Naive thymus-derived CD4-positive, alpha-beta T cell (primary cell): Measurements from ENCODE around the gene SP140L. TPM values are rescaled to one million over a fixed set of nuclear protein-coding genes. Genes with fewer than 3 reads are reported as not detected.
"Not testable (repeated sequence)": the region's sequence is repeated elsewhere in the genome, so short reads cannot be mapped to it uniquely, and the experiment has no call there.

Source experiments
- ATAC-seq: fragments of 150-1000 bp; cut with Tn5 transposase; 2 replicates; pipeline ENCODE4 v1.10.0; 2021; ENCODE audit warnings: mild to moderate bottlenecking, moderate library complexity
- CTCF ChIA-PET: fragments of 350-600 bp; sonication (Branson Sonifier 250); formaldehyde crosslinking; loops from one replicate; lab custom pipeline; 2021; ENCODE audit warnings: antibody characterized with exemption; lab: Charles Lee
- POLR2A ChIA-PET: fragments of 350-600 bp; sonication (Branson Sonifier 250); formaldehyde crosslinking; loops from one replicate; lab custom pipeline; 2021; ENCODE audit warnings: antibody characterized with exemption, inconsistent platforms; lab: Charles Lee
- DNase-seq, 9 donors: peaks; one replicate each; pipeline versions ENCODE4 v3.0.0 to v3.0.0-alpha.2; 2020 to 2022; ENCODE audit warnings: mixed read lengths in 1 of 9
- H3K27ac ChIP-seq: one replicate; pipeline ENCODE4 v1.7.0; 2013; ENCODE audit warnings: mild to moderate bottlenecking, low read depth, low read length, moderate library complexity
- H3K27me3 ChIP-seq, 2 donors: one replicate each; pipeline ENCODE4 v1.7.0; 2013; ENCODE audit warnings: low read length in 2 of 2, mild to moderate bottlenecking in 2 of 2, moderate library complexity in 2 of 2; ENCODE audit not compliant: control insufficient read depth in 2 of 2, insufficient read depth in 2 of 2
- H3K36me3 ChIP-seq, 3 experiments: 1 replicate in 2 of 3; 2 replicates in 1 of 3; pipeline ENCODE4 v1.7.0; 2013; ENCODE audit warnings: low read length in 3 of 3, mild to moderate bottlenecking in 3 of 3, moderate library complexity in 1 of 3; ENCODE audit not compliant: insufficient read depth in 3 of 3, control insufficient read depth in 2 of 3
- H3K4me1 ChIP-seq, 2 donors: one replicate each; pipeline ENCODE4 v1.7.0; 2013; ENCODE audit warnings: low read length in 2 of 2, mild to moderate bottlenecking in 2 of 2, moderate library complexity in 1 of 2; ENCODE audit not compliant: control insufficient read depth in 2 of 2, insufficient read depth in 2 of 2
- H3K4me3 ChIP-seq: 2 replicates; pipeline ENCODE4 v1.7.0; 2013; ENCODE audit warnings: mild to moderate bottlenecking, low read length
- H3K9me3 ChIP-seq, 3 experiments: 1 replicate in 2 of 3; 2 replicates in 1 of 3; pipeline ENCODE4 v1.7.0; 2013; ENCODE audit warnings: low read length in 3 of 3; ENCODE audit not compliant: control insufficient read depth in 2 of 3
- H3K27ac Mint-ChIP-seq, 9 donors: one replicate each; pipeline ENCODE4 v1.8.0; 2020 to 2022; ENCODE audit warnings: mixed read lengths in 9 of 9, mild to moderate bottlenecking in 8 of 9, moderate library complexity in 5 of 9, inconsistent platforms in 2 of 9
- H3K27me3 Mint-ChIP-seq, 5 donors: one replicate each; pipeline ENCODE4 v1.8.0; 2021 to 2022; ENCODE audit warnings: mixed read lengths in 5 of 5, mild to moderate bottlenecking in 1 of 5
- H3K36me3 Mint-ChIP-seq, 5 donors: one replicate each; pipeline ENCODE4 v1.8.0; 2020 to 2022; ENCODE audit warnings: mixed read lengths in 5 of 5, mild to moderate bottlenecking in 3 of 5, inconsistent platforms in 1 of 5
- H3K4me1 Mint-ChIP-seq, 7 donors: one replicate each; pipeline ENCODE4 v1.8.0; 2020 to 2022; ENCODE audit warnings: mixed read lengths in 7 of 7, mild to moderate bottlenecking in 3 of 7, inconsistent platforms in 1 of 7
- H3K4me3 Mint-ChIP-seq, 10 donors: one replicate each; pipeline ENCODE4 v1.8.0; 2020 to 2022; ENCODE audit warnings: mild to moderate bottlenecking in 10 of 10, mixed read lengths in 10 of 10, moderate library complexity in 6 of 10, inconsistent platforms in 2 of 10
- H3K9me3 Mint-ChIP-seq, 11 donors: one replicate each; pipeline ENCODE4 v1.8.0; 2020 to 2022; ENCODE audit warnings: mixed read lengths in 11 of 11, mild to moderate bottlenecking in 4 of 11, inconsistent platforms in 1 of 11, moderate library complexity in 1 of 11
- intact Hi-C, 2 donors: fragments of 100-400 bp; cut with micrococcal nuclease; formaldehyde crosslinking; loops; one replicate each; pipeline ENCODE4 v1.15.1; 2023
- polyA plus RNA-seq, 2 donors: library from polyadenylated mRNA; unstranded; fragments of 300-500 nt; fragmentation: Illumina TruSeq; gene quantifications; one replicate each; pipeline ENCODE4 v1.2.3, GENCODE V29; 2021
- total RNA-seq, 6 experiments: library from RNA in 5 of 6; stranded (reverse) in 5 of 6; gene quantifications; 1 replicate in 5 of 6; 2 replicates in 1 of 6; pipeline ENCODE4 v1.2.3 and lab custom pipeline; 2021 to 2026

The SP140L gene
- total and polyA plus RNA-seq, 7 experiments from 2014 or later, result 34.1 to 121 (median 85.7) TPM

DNA sequence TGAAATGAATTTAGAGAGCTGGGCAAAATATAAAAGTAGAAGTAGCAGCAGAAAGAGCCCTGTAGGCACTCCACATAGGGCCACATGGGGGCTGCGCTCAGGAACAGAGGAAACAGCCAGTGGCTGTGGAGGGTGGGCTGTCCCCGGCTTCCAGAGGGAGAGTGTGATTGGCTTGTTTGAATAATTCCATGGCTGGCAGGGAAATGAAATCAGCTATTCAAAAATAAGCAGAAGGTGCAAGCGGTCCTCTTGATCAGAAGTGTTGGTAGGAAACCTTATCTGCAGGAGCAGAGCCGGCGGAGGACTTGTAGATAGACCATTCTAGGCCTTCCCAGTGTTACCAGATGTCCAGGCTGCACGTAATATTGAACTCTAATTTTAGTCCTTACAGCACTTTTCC is 71.7 kb downstream of the SP140L start:
- ATAC-seq, H3K4me1 ChIP-seq, DNase-seq, H3K4me3 ChIP-seq, H3K4me1 Mint-ChIP-seq, H3K4me3 Mint-ChIP-seq, H3K27me3 ChIP-seq, H3K27me3 Mint-ChIP-seq, H3K27ac ChIP-seq, CTCF ChIA-PET, POLR2A ChIA-PET: not testable (repeated sequence)
- peak overlapping the region in 5 of 9 donors; percentile 9 to 77 (median 39) for H3K27ac Mint-ChIP-seq
- H3K36me3 ChIP-seq, result peaks cover 19 to 80% (median 31%) of the 10 kb centered on the region in 3 experiments
- H3K9me3 Mint-ChIP-seq, result peaks cover 0 to 13% (median 4%) of the 10 kb centered on the region in 11 donors
- H3K9me3 ChIP-seq, result peaks cover 0 to 13% (median 0%) of the 10 kb centered on the region in 3 experiments
- peaks cover 35 to 82% (median 61%) of the 10 kb centered on the region in 5 donors for H3K36me3 Mint-ChIP-seq
- intact Hi-C loops, result loop anchor here in 1 of 2 donors (5.0 kb wide), 1 partner anchor 34 kb away; no protein-coding TSS in a partner anchor

GRCh38 chr2:230400041-230400440 is 73.0 kb downstream of the SP140L start:
- Mint-ChIP-seq H3K9me3 (peaks cover 0 to 13% (median 3%) of the 10 kb centered on the region in 11 donors), H3K4me3 (no peak overlapping the region), H3K4me1 (peaks cover 0 to 4% (median 3%) of the 10 kb centered on the region in 7 donors), H3K27me3 (no peaks in the 10 kb centered on the region), H3K36me3 (peaks cover 46 to 82% (median 61%) of the 10 kb centered on the region in 5 donors), H3K27ac (peak overlapping the region in 6 of 9 donors; percentile 0 to 58 (median 16))
- Histone ChIP-seq H3K36me3 (peaks cover 17 to 77% (median 22%) of the 10 kb centered on the region in 3 experiments), H3K27ac (no peak overlapping the region), H3K4me3 (no peak overlapping the region), H3K9me3 (peaks cover 0 to 13% (median 0%) of the 10 kb centered on the region in 3 experiments), H3K27me3 (no peaks in the 10 kb centered on the region), H3K4me1 (no peaks in the 10 kb centered on the region)
- intact Hi-C loops, result no loop called here
- ChIA-PET CTCF (no interaction called here), POLR2A (no interaction called here)
- no peak for DNase-seq
- no peak for ATAC-seq

- Histone ChIP-seq H3K4me3 (no peak overlapping the region), H3K4me1 (no peaks in the 10 kb centered on the region), H3K9me3 (peaks cover 0 to 10% (median 0%) of the 10 kb centered on the region in 3 experiments), H3K27ac (no peak overlapping the region), H3K27me3 (no peaks in the 10 kb centered on the region), H3K36me3 (peaks cover 14 to 76% (median 19%) of the 10 kb centered on the region in 3 experiments)
- ChIA-PET CTCF (no interaction called here), POLR2A (no interaction called here)
- H3K9me3 Mint-ChIP-seq, result peaks cover 0 to 11% (median 3%) of the 10 kb centered on the region in 11 donors
- H3K4me3 Mint-ChIP-seq, result no peak overlapping the region
- no peak for ATAC-seq
- peak overlapping the region in 2 of 9 donors; percentile 12 to 21 for H3K27ac Mint-ChIP-seq
- no peaks in the 10 kb centered on the region for H3K27me3 Mint-ChIP-seq
- peaks cover 46 to 82% (median 62%) of the 10 kb centered on the region in 5 donors for H3K36me3 Mint-ChIP-seq
- H3K4me1 Mint-ChIP-seq, result peaks cover 0 to 4% (median 3%) of the 10 kb centered on the region in 7 donors
- intact Hi-C loops, result no loop called here
- DNase-seq, result no peak
These were observed 73.5 kb downstream of the SP140L start for GRCh38 chr2:230400454-230400853.

GRCh38 chr2:230401026-230401425 is 74.0 kb downstream of the SP140L start:
- H3K4me1 Mint-ChIP-seq, H3K27me3 Mint-ChIP-seq, H3K27ac Mint-ChIP-seq, H3K4me3 Mint-ChIP-seq, H3K9me3 Mint-ChIP-seq, H3K4me3 ChIP-seq, intact Hi-C loops, H3K9me3 ChIP-seq, H3K27me3 ChIP-seq, CTCF ChIA-PET, ATAC-seq, POLR2A ChIA-PET, DNase-seq, H3K4me1 ChIP-seq, H3K27ac ChIP-seq: not testable (repeated sequence)
- peaks cover 42 to 82% (median 62%) of the 10 kb centered on the region in 5 donors for H3K36me3 Mint-ChIP-seq
- H3K36me3 ChIP-seq, result peaks cover 11 to 75% (median 14%) of the 10 kb centered on the region in 3 experiments

- intact Hi-C loops, result no loop called here
- Histone ChIP-seq H3K36me3 (peaks cover 6 to 59% (median 10%) of the 10 kb centered on the region in 3 experiments), H3K4me3 (no peak overlapping the region), H3K27me3 (no peaks in the 10 kb centered on the region), H3K4me1 (no peaks in the 10 kb centered on the region), H3K27ac (no peak overlapping the region), H3K9me3 (no peaks in the 10 kb centered on the region)
- H3K9me3 Mint-ChIP-seq, result peaks cover 0 to 3% (median 0%) of the 10 kb centered on the region in 11 donors
- DNase-seq (no peak), ATAC-seq (no peak)
- ChIA-PET CTCF (interaction anchor here (0.5 to 0.7 kb wide), 2 partner anchors 254 to 339 kb away, joined by 3 read pairs; no protein-coding TSS in a partner anchor), POLR2A (interaction anchor here (0.6 to 1.3 kb wide), 3 partner anchors 11 to 77 kb away, joined by 3 read pairs; partner anchors contain the start of gene SP140L)
- H3K36me3 Mint-ChIP-seq, result peaks cover 35 to 66% (median 52%) of the 10 kb centered on the region in 5 donors
- H3K27me3 Mint-ChIP-seq, result no peaks in the 10 kb centered on the region
- H3K4me1 Mint-ChIP-seq, result peaks cover 7 to 27% (median 15%) of the 10 kb centered on the region in 7 donors
- H3K4me3 Mint-ChIP-seq, result no peak overlapping the region
- peak overlapping the region in 3 of 9 donors; percentile 28 to 67 (median 28) for H3K27ac Mint-ChIP-seq
These were observed 76.8 kb downstream of the SP140L start for GRCh38 chr2:230403746-230404145.

DNA sequence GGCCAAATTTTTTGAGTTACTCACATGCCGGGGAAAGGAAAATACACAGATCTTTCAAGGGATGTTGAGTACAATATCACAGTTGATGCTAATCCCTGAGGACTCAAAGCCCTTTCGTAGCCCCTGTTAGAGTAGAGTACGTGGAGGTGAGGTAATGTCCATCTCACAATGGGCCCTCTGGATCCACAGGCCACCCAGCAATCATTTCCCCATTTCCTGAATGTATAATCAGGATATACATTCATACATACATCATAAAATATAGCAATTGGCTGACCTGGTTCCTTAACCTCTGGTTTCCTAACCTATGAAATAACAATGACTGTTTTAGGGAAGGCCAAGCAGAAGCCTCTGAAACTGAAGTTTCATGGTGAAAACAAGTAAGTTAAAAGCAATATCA is 78.8 kb downstream of the SP140L start:
- DNase-seq (no peak), ATAC-seq (no peak)
- intact Hi-C loops, result loop anchor here in 1 of 2 donors (5.0 kb wide), 1 partner anchor 36 kb away; no protein-coding TSS in a partner anchor
- H3K4me3 ChIP-seq, result no peak overlapping the region
- Mint-ChIP-seq H3K36me3 (peaks cover 28 to 54% (median 39%) of the 10 kb centered on the region in 5 donors), H3K9me3 (peaks cover 0 to 3% (median 0%) of the 10 kb centered on the region in 11 donors), H3K27ac (peak overlapping the region in 4 of 9 donors; percentile 20 to 99 (median 40)), H3K27me3 (no peaks in the 10 kb centered on the region), H3K4me1 (peaks cover 11 to 47% (median 35%) of the 10 kb centered on the region in 7 donors), H3K4me3 (no peak overlapping the region)
- ChIA-PET POLR2A (no interaction called here), CTCF (no interaction called here)
- H3K4me1 ChIP-seq, result peaks cover 0 to 3% of the 10 kb centered on the region in 2 donors
- peaks cover 0 to 40% (median 0%) of the 10 kb centered on the region in 3 experiments for H3K36me3 ChIP-seq
- H3K27ac ChIP-seq, result no peak overlapping the region
- H3K9me3 ChIP-seq, result no peaks in the 10 kb centered on the region
- no peaks in the 10 kb centered on the region for H3K27me3 ChIP-seq
